ENCODE data around the gene GOLM1. TPM values are rescaled to one million over a fixed set of nuclear protein-coding genes. Genes with fewer than 3 reads are reported as not detected.

Gene GOLM1
- total RNA-seq, 1 donor from 2014 or later, result 149 TPM

DNA sequence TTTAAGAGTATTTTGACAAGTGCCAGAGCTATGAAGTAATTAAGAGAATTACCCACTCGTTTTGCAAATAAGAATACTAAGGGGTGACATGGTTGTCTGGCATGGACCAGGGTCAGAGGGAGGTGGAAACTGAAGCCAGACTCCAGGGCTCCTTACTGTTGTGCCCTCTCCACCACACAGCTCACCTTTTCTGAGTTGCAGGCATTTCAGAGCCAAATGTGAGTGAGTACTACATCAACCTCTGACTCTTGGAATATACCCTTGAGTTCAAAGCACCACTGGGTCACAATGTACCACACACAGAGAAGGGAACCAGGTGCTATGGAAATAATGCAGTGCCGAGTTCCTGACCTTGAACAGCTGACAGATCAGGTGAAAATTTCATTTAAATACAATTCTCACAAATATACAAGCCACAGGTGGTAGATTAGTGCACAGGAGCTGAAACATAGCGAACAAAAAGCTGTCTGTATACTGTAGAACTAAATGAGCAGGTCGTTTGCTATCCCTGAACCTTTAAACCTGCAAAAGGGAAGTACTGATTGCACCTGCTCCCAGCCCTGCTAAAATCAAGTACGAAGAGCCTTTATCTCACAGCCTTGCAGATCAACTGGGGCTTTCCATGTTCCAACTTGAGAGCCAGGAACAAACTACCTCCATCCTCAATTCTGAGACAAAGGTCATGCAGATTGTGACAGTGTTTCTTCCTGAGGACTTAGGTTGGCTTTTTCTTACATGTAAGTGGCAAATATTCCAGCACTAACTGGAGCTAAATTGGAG lies 57.0 kb downstream of the GOLM1 start:
- Mint-ChIP-seq H3K4me3 (no peak overlapping the region), H3K27ac (no peak overlapping the region), H3K36me3 (peaks cover 42% of the 10 kb centered on the region), H3K9me3 (no peaks in the 10 kb centered on the region), H3K27me3 (no peaks in the 10 kb centered on the region), H3K4me1 (ENCODE audit: unreplicated experiment) (peaks cover 4% of the 10 kb centered on the region)
- TF ChIP-seq, protein P1, sequence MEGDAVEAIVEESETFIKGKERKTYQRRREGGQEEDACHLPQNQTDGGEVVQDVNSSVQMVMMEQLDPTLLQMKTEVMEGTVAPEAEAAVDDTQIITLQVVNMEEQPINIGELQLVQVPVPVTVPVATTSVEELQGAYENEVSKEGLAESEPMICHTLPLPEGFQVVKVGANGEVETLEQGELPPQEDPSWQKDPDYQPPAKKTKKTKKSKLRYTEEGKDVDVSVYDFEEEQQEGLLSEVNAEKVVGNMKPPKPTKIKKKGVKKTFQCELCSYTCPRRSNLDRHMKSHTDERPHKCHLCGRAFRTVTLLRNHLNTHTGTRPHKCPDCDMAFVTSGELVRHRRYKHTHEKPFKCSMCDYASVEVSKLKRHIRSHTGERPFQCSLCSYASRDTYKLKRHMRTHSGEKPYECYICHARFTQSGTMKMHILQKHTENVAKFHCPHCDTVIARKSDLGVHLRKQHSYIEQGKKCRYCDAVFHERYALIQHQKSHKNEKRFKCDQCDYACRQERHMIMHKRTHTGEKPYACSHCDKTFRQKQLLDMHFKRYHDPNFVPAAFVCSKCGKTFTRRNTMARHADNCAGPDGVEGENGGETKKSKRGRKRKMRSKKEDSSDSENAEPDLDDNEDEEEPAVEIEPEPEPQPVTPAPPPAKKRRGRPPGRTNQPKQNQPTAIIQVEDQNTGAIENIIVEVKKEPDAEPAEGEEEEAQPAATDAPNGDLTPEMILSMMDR (conservative IDR thresholded peaks at IDR 0.05), result no peak
- DNase-seq (ENCODE audit: extremely low spot score, unreplicated experiment), result no peak

- Mint-ChIP-seq H3K27me3 (no peaks in the 10 kb centered on the region), H3K4me1 (ENCODE audit: unreplicated experiment) (peaks cover 4% of the 10 kb centered on the region), H3K4me3 (no peak overlapping the region), H3K27ac (no peak overlapping the region), H3K36me3 (peaks cover 40% of the 10 kb centered on the region), H3K9me3 (no peaks in the 10 kb centered on the region)
- no peak for DNase-seq (ENCODE audit: extremely low spot score, unreplicated experiment)
- TF ChIP-seq, protein P1 (conservative IDR thresholded peaks at IDR 0.05), result no peak
Measured at GRCh38 chr9:86041311-86041741, 58.0 kb downstream of the GOLM1 start.

GRCh38 chr9:86040861-86041155 lies 58.5 kb downstream of the GOLM1 start:
- no peaks in the 10 kb centered on the region for H3K9me3 Mint-ChIP-seq
- no peak overlapping the region for H3K4me3 Mint-ChIP-seq
- no peak for DNase-seq (ENCODE audit: extremely low spot score, unreplicated experiment)
- peaks cover 4% of the 10 kb centered on the region for H3K4me1 Mint-ChIP-seq (ENCODE audit: unreplicated experiment)
- TF ChIP-seq, protein P1 (conservative IDR thresholded peaks at IDR 0.05), result no peak
- no peak overlapping the region for H3K27ac Mint-ChIP-seq
- no peaks in the 10 kb centered on the region for H3K27me3 Mint-ChIP-seq
- peaks cover 38% of the 10 kb centered on the region for H3K36me3 Mint-ChIP-seq

DNA sequence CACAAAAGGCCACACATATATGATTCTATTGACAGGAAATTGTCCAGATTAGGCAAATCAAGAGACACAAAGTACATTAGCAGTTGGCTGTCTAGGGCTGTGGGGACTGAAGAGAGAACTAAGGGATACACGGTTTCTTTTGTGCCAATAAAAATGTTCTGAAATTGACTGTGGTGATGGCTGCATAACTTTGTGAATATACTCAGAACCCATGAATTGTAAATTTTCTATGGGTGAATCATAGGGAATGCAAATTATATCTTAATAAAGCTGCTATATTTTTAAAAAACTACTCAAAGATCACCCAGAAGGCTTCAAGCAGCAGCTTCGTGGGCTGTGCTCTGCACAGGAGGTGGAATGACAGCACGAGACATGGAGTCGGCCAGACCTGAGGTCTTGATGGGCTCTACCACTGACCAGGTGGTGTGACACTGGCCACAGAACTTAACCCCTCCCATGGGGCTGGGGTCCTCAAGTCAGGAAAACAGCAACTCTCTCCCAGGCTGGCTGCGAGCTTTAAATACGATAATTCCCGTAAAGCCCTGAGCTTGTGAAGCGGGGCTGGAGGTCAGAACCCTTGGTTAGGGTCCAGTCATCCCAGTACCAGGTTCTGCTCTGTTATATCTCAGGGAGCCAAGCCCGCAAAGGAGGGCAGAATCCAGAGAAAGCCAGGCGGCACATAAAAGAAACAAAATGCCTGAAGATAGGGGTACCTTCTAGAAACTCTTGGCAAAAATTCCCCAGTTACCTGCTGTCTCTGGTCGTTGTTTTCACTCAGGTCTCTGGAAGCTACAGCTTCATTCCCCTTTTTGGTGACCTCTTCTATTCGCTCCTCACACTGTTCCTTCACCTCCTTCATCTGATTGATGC lies 59.1 kb downstream of the GOLM1 start:
- TF ChIP-seq, protein P1 (conservative IDR thresholded peaks at IDR 0.05), result no peak
- H3K4me3 Mint-ChIP-seq, result no peak overlapping the region
- H3K27me3 Mint-ChIP-seq, result no peaks in the 10 kb centered on the region
- H3K9me3 Mint-ChIP-seq, result no peaks in the 10 kb centered on the region
- H3K36me3 Mint-ChIP-seq, result peaks cover 35% of the 10 kb centered on the region
- no peak for DNase-seq (ENCODE audit: extremely low spot score, unreplicated experiment)
- H3K4me1 Mint-ChIP-seq (ENCODE audit: unreplicated experiment), result peaks cover 4% of the 10 kb centered on the region
- no peak overlapping the region for H3K27ac Mint-ChIP-seq

DNA sequence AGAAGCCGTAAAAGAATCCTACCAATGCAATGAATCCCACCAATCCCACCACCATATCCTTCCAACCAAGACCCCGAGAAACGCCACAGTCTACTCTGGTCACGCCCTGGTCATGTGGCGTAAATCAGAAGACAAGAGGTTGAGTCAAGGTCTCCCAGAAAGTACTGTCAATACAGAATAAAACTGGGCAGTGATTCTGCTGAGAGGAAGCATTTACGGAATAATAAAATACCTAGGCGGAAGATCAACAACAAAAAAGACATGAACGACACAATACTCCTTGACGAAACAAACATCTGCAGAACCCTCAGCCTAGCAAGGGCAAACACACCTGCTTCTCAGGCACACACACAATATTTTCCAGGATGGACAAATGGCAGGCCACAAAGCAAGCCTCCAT lies 62.8 kb downstream of the GOLM1 start:
- Mint-ChIP-seq H3K27me3 (no peaks in the 10 kb centered on the region), H3K36me3 (peaks cover 54% of the 10 kb centered on the region), H3K4me1 (ENCODE audit: unreplicated experiment) (no peaks in the 10 kb centered on the region), H3K9me3 (no peaks in the 10 kb centered on the region), H3K4me3 (no peak overlapping the region), H3K27ac (no peak overlapping the region)
- no peak for DNase-seq (ENCODE audit: extremely low spot score, unreplicated experiment)
- TF ChIP-seq, protein P1 (conservative IDR thresholded peaks at IDR 0.05), result no peak
